AG04450 (cell line): ENCODE results near the gene EVA1A. TPM values are rescaled to one million over a fixed set of nuclear protein-coding genes. Genes with fewer than 3 reads are reported as not detected.

Source experiments
- CTCF ChIA-PET: fragments of 300-600, 350-600 bp; formaldehyde crosslinking; extraction: SDS; loops from one replicate; lab custom pipeline; 2022; ENCODE audit warnings: antibody characterized with exemption, inconsistent platforms; lab: Charles Lee
- POLR2A ChIA-PET: fragments of 350-600 bp; formaldehyde crosslinking; extraction: SDS; loops from one replicate; lab custom pipeline; 2021; ENCODE audit warnings: antibody characterized with exemption, inconsistent platforms; lab: Yijun Ruan, JAX
- DNase-seq: peaks from one replicate; pipeline ENCODE4 v3.0.0-alpha.2; 2011; ENCODE audit warnings: low read depth, low spot score
- H3K27ac ChIP-seq: one replicate; pipeline ENCODE4 v1.5.1; 2012; ENCODE audit warnings: low read depth, low read length, control low read depth
- H3K27me3 ChIP-seq: one replicate; pipeline ENCODE4 v1.6.0; 2012; ENCODE audit warnings: low read length; ENCODE audit not compliant: control insufficient read depth, insufficient read depth
- H3K4me3 ChIP-seq: 2 replicates; pipeline ENCODE4 v1.5.1; 2011; ENCODE audit warnings: mild to moderate bottlenecking, low read depth, low read length, control low read depth
- H3K9me3 ChIP-seq: 2 replicates; pipeline ENCODE4 v1.5.1; 2012; ENCODE audit warnings: low read length; ENCODE audit not compliant: control insufficient read depth, insufficient read depth
- CTCF ChIP-seq: IDR thresholded peaks from 2 replicates; pipeline ENCODE4 v1.5.1; 2011; ENCODE audit warnings: low read depth, low read length, control low read depth, inconsistent platforms
- polyA plus RNA-seq: library from polyadenylated mRNA; depleted of rRNA; stranded (reverse); fragments of >200 nt; gene quantifications from 2 replicates; pipeline ENCODE4 v1.2.3, GENCODE V29; 2011

Gene EVA1A
- polyA plus RNA-seq, 1 experiment, result 22.8 TPM

- Histone ChIP-seq H3K4me3 (no peak overlapping the region), H3K27me3 (no peaks in the 10 kb centered on the region), H3K27ac (no peak overlapping the region), H3K9me3 (peaks cover 5% of the 10 kb centered on the region; the same call in 1 of the 2 replicates)
- DNase-seq, result no peak
- CTCF ChIA-PET, result no interaction called here
- no peak for TF ChIP-seq CTCF
- POLR2A ChIA-PET, result interaction anchor here (3.2 kb wide), 1 partner anchor 12 kb away, joined by 48 read pairs; no protein-coding TSS in a partner anchor
Measured at GRCh38 chr2:75594596-75594995, 33.9 kb upstream of the EVA1A start.

GRCh38 chr2:75592888-75593287 lies 32.1 kb upstream of the EVA1A start:
- POLR2A ChIA-PET, result no interaction called here
- TF ChIP-seq CTCF, result no peak

GRCh38 chr2:75592030-75592429 lies 31.3 kb upstream of the EVA1A start:
- H3K27me3 ChIP-seq, result no peaks in the 10 kb centered on the region
- POLR2A ChIA-PET, result no interaction called here
- TF ChIP-seq CTCF, result no peak
- no peak overlapping the region for H3K27ac ChIP-seq
- CTCF ChIA-PET, result interaction anchor here (0.6 to 1.6 kb wide), 2 partner anchors 17 to 32 kb away, joined by 3 to 9 read pairs; no protein-coding TSS in a partner anchor
- no peak overlapping the region for H3K4me3 ChIP-seq
- DNase-seq, result no peak
- H3K9me3 ChIP-seq, result no peaks in the 10 kb centered on the region

More at GRCh38 chr2:75592888-75593287, 32.1 kb upstream of the EVA1A start:
- Histone ChIP-seq H3K9me3 (peaks cover under 1% of the 10 kb centered on the region; the same call in 1 of the 2 replicates), H3K27ac (no peak overlapping the region), H3K27me3 (no peaks in the 10 kb centered on the region), H3K4me3 (no peak overlapping the region)
- no peak for DNase-seq
- CTCF ChIA-PET, result interaction anchor here (0.7 to 1.6 kb wide), 2 partner anchors 16 kb away, joined by 3 to 9 read pairs; no protein-coding TSS in a partner anchor

GRCh38 chr2:75589391-75590105 lies 28.8 kb upstream of the EVA1A start:
- ChIA-PET CTCF (interaction anchor here (0.7 to 5.1 kb wide), 9 partner anchors 12 to 126 kb away, joined by 3 to 43 read pairs (median 5); partner anchors contain the start of gene EVA1A), POLR2A (interaction anchor here (0.8 to 1.3 kb wide), 4 partner anchors 11 to 87 kb away, joined by 3 to 13 read pairs (median 4); no protein-coding TSS in a partner anchor)
- Histone ChIP-seq H3K27me3 (no peaks in the 10 kb centered on the region), H3K9me3 (no peaks in the 10 kb centered on the region), H3K27ac (no peak overlapping the region), H3K4me3 (no peak overlapping the region)
- no peak for TF ChIP-seq CTCF
- no peak for DNase-seq
